H1 (cell line): Measurements from ENCODE around the gene ASAP3. TPM values are rescaled to one million over a fixed set of nuclear protein-coding genes. Genes with fewer than 3 reads are reported as not detected.

Source experiments
- CTCF ChIA-PET: fragments of 300-600 bp; sonication (Branson Sonifier 250); formaldehyde crosslinking; loops from one replicate; lab custom pipeline; 2021; ENCODE audit not compliant: partially characterized antibody; lab: Charles Lee
- POLR2A ChIA-PET: fragments of 300-600 bp; sonication (Branson Sonifier 250); formaldehyde crosslinking; loops from one replicate; lab custom pipeline; 2021; ENCODE audit warnings: inconsistent platforms; ENCODE audit not compliant: partially characterized antibody; lab: Charles Lee
- DNase-seq, 2 experiments: peaks; one replicate each; pipeline versions ENCODE4 v3.0.0 to v3.0.0-alpha.2; 2010 to 2022; ENCODE audit warnings: low spot score in 2 of 2, low read depth in 1 of 2, mixed read lengths in 1 of 2
- FAIRE-seq: peaks from 2 replicates; lab custom pipeline; 2011; peaks lifted over from hg19 to GRCh38; lab: Jason Lieb, UNC
- H2AFZ ChIP-seq: 2 replicates; pipeline ENCODE4 v1.8.1; 2012; ENCODE audit warnings: low read length, inconsistent platforms
- H2AK5ac ChIP-seq: 2 replicates; pipeline ENCODE4 v1.6.1; 2013; ENCODE audit warnings: low read depth, low read length
- H2BK120ac ChIP-seq: replicated peaks from 2 replicates; pipeline ENCODE3; 2013; ENCODE audit warnings: low read depth, low read length, inconsistent platforms
- H2BK12ac ChIP-seq: 2 replicates; pipeline ENCODE4 v1.6.1; 2013; ENCODE audit warnings: low read depth, low read length
- H2BK15ac ChIP-seq: 2 replicates; pipeline ENCODE4 v1.6.1; 2013; ENCODE audit warnings: low read length
- H2BK20ac ChIP-seq: 2 replicates; pipeline ENCODE4 v1.6.1; 2013; ENCODE audit warnings: low read length
- H2BK5ac ChIP-seq: 2 replicates; pipeline ENCODE4 v1.6.1; 2013; ENCODE audit warnings: low read depth, low read length
- H3K14ac ChIP-seq: 2 replicates; pipeline ENCODE4 v1.6.1; 2013; ENCODE audit warnings: inconsistent platforms; ENCODE audit not compliant: insufficient read length
- H3K18ac ChIP-seq: 2 replicates; pipeline ENCODE4 v1.6.1; 2013; ENCODE audit warnings: low read length; ENCODE audit errors: extremely low read depth
- H3K23ac ChIP-seq: 2 replicates; pipeline ENCODE4 v1.6.1; 2013; ENCODE audit warnings: inconsistent platforms; ENCODE audit not compliant: insufficient read length
- H3K23me2 ChIP-seq: 2 replicates; pipeline ENCODE4 v1.6.1; 2013; ENCODE audit warnings: low read depth, low read length
- H3K27ac ChIP-seq: 2 replicates; pipeline ENCODE4 v1.6.1; 2011; ENCODE audit warnings: low read depth, low read length, inconsistent platforms
- H3K27me3 ChIP-seq, 4 experiments: replicated peaks in 1 of 4; 1 replicate in 1 of 4; 2 replicates in 3 of 4; pipeline versions ENCODE4 v1.6.1 to v1.8.1; 2011 to 2013; ENCODE audit warnings: low read length in 3 of 4, mild to moderate bottlenecking in 3 of 4, inconsistent platforms in 2 of 4, mixed read lengths in 2 of 4, moderate library complexity in 1 of 4; ENCODE audit not compliant: control insufficient read depth in 3 of 4, insufficient read depth in 3 of 4; ENCODE audit errors: extremely low read depth in 1 of 4
- H3K36me3 ChIP-seq, 4 experiments: 2 replicates each; pipeline versions ENCODE4 v1.6.1 to v1.8.1; 2011 to 2013; ENCODE audit warnings: mild to moderate bottlenecking in 4 of 4, low read length in 3 of 4, moderate library complexity in 2 of 4, control low read depth in 1 of 4, inconsistent platforms in 1 of 4; ENCODE audit not compliant: insufficient read depth in 4 of 4, control insufficient read depth in 2 of 4
- H3K4ac ChIP-seq: replicated peaks from 2 replicates; pipeline ENCODE3; 2013; ENCODE audit warnings: low read length, low read depth, mixed read lengths, inconsistent platforms; ENCODE audit not compliant: insufficient read length
- H3K4me1 ChIP-seq, 4 experiments: replicated peaks in 1 of 4; 1 replicate in 1 of 4; 2 replicates in 3 of 4; pipeline versions ENCODE4 v1.6.1 to v1.8.1; 2011 to 2013; ENCODE audit warnings: low read length in 3 of 4, inconsistent platforms in 2 of 4, mixed read lengths in 1 of 4; ENCODE audit not compliant: insufficient read depth in 4 of 4, control insufficient read depth in 3 of 4
- H3K4me2 ChIP-seq, 2 experiments: 2 replicates each; pipeline versions ENCODE4 v1.6.1 to v1.8.1; 2011 to 2013; ENCODE audit warnings: low read depth in 2 of 2, low read length in 2 of 2, control low read depth in 1 of 2, inconsistent platforms in 1 of 2, mild to moderate bottlenecking in 1 of 2; ENCODE audit not compliant: insufficient read depth in 1 of 2
- H3K4me3 ChIP-seq, 4 experiments: fragments of 200-600, 300-600 bp in 1 of 4; sonication (generic), shearing (Covaris generic), sonication (Bioruptor Twin) in 1 of 4; 2 replicates each; pipeline versions ENCODE4 v1.5.1 to v1.8.1; 2011 to 2016; ENCODE audit warnings: low read length in 4 of 4, low read depth in 3 of 4, control low read depth in 2 of 4, inconsistent platforms in 2 of 4, mild to moderate bottlenecking in 2 of 4, mixed read lengths in 1 of 4, moderate library complexity in 1 of 4; ENCODE audit not compliant: insufficient read depth in 2 of 4; ENCODE audit errors: extremely low read depth in 1 of 4
- H3K56ac ChIP-seq: replicated peaks from 2 replicates; pipeline ENCODE3; 2013; ENCODE audit warnings: low read depth, mild to moderate bottlenecking, mixed read lengths, low read length, inconsistent platforms; ENCODE audit not compliant: insufficient read length
- H3K79me1 ChIP-seq: 2 replicates; pipeline ENCODE4 v1.6.1; 2013; ENCODE audit warnings: low read depth, low read length, control low read depth
- H3K79me2 ChIP-seq, 2 experiments: 2 replicates each; pipeline versions ENCODE4 v1.6.1 to v1.8.1; 2012 to 2013; ENCODE audit warnings: low read length in 2 of 2, mild to moderate bottlenecking in 2 of 2, inconsistent platforms in 1 of 2; ENCODE audit not compliant: insufficient read depth in 2 of 2, control insufficient read depth in 1 of 2
- H3K9ac ChIP-seq, 4 experiments: replicated peaks in 1 of 4; 1 replicate in 1 of 4; 2 replicates in 3 of 4; pipeline versions ENCODE4 v1.6.1 to v1.8.1; 2011 to 2013; ENCODE audit warnings: low read depth in 3 of 4, low read length in 3 of 4, control low read depth in 2 of 4, mild to moderate bottlenecking in 2 of 4, moderate library complexity in 2 of 4, inconsistent platforms in 1 of 4; ENCODE audit errors: extremely low read depth in 1 of 4
- H3K9me3 ChIP-seq, 2 experiments: 2 replicates each; pipeline versions ENCODE4 v1.6.1 to v1.8.1; 2012 to 2013; ENCODE audit warnings: mild to moderate bottlenecking in 2 of 2, moderate library complexity in 2 of 2, control low read depth in 1 of 2, inconsistent platforms in 1 of 2, low read depth in 1 of 2, low read length in 1 of 2, mixed read lengths in 1 of 2; ENCODE audit not compliant: insufficient read depth in 2 of 2
- H4K20me1 ChIP-seq, 2 experiments: replicated peaks in 1 of 2; 2 replicates each; pipeline versions ENCODE3 to v1.8.1; 2011 to 2013; ENCODE audit warnings: inconsistent platforms in 2 of 2, low read length in 2 of 2, mild to moderate bottlenecking in 1 of 2; ENCODE audit not compliant: insufficient read depth in 2 of 2, control insufficient read depth in 1 of 2
- H4K5ac ChIP-seq: 2 replicates; pipeline ENCODE4 v1.6.1; 2013; ENCODE audit warnings: low read length, low read depth, mixed read lengths, inconsistent platforms; ENCODE audit not compliant: insufficient read length
- H4K8ac ChIP-seq: 2 replicates; pipeline ENCODE4 v1.8.0; 2013; ENCODE audit warnings: mild to moderate bottlenecking, moderate library complexity, low read length, inconsistent platforms; ENCODE audit not compliant: insufficient read depth; ENCODE audit errors: extremely low read depth
- H4K91ac ChIP-seq: replicated peaks from 2 replicates; pipeline ENCODE3; 2013; ENCODE audit warnings: low read length, mixed read lengths, inconsistent platforms; ENCODE audit not compliant: insufficient read length
- CEBPB ChIP-seq: IDR thresholded peaks from 2 replicates; pipeline ENCODE4 v1.6.1; 2012; ENCODE audit warnings: low read depth, low read length
- E2F6 ChIP-seq: IDR thresholded peaks from 2 replicates; pipeline ENCODE4 v1.6.1; 2012; ENCODE audit warnings: inconsistent platforms
- GTF2F1 ChIP-seq: IDR thresholded peaks from 2 replicates; pipeline ENCODE4 v1.6.1; 2012; ENCODE audit warnings: low read depth, low read length, improper control_type of control experiment, borderline replicate concordance
- PHF8 ChIP-seq: fragments of 200-600 bp; sonication (generic); conservative IDR thresholded peaks from 2 replicates; pipeline ENCODE4 v1.7.1; 2012; ENCODE audit warnings: low read depth, mild to moderate bottlenecking, inconsistent platforms, low read length, moderate library complexity
- RFX5 ChIP-seq: IDR thresholded peaks from 2 replicates; pipeline ENCODE4 v1.6.1; 2011; ENCODE audit warnings: low read depth, low read length, improper control_type of control experiment, borderline replicate concordance
- RXRA ChIP-seq: IDR thresholded peaks from 2 replicates; pipeline ENCODE4 v1.6.1; 2011; ENCODE audit warnings: low read depth, mild to moderate bottlenecking, low read length, moderate library complexity; ENCODE audit not compliant: insufficient read depth
- SIX5 ChIP-seq: IDR thresholded peaks from 2 replicates; pipeline ENCODE4 v1.6.1; 2011; ENCODE audit warnings: mild to moderate bottlenecking, low read depth, low read length
- SP2 ChIP-seq: IDR thresholded peaks from 2 replicates; pipeline ENCODE4 v1.6.1; 2012; ENCODE audit warnings: mild to moderate bottlenecking, low read length, inconsistent platforms
- TBP ChIP-seq: IDR thresholded peaks from 2 replicates; pipeline ENCODE4 v1.6.1; 2011; ENCODE audit warnings: low read depth, low read length, improper control_type of control experiment
- YY1 ChIP-seq: IDR thresholded peaks from 2 replicates; pipeline ENCODE4 v1.6.1; 2011; ENCODE audit warnings: low read depth, mild to moderate bottlenecking, low read length
- WGBS, 2 experiments: shearing (Covaris generic) in 1 of 2; methylation state at CpG; one replicate each; pipeline versions ENCODE4 v1.1.6 to v1.1.7; 2013 to 2015; ENCODE audit warnings: low lambda C conversion rate in 2 of 2, mixed read lengths in 2 of 2, inconsistent platforms in 1 of 2, low coverage in 1 of 2, missing lambda C conversion rate in 1 of 2; ENCODE audit not compliant: insufficient replicate concordance in 2 of 2, insufficient coverage in 1 of 2, insufficient read length in 1 of 2; ENCODE audit errors: extremely low coverage in 1 of 2, missing lambda C conversion rate in 1 of 2; 5-methylcytosine and 5-hydroxymethylcytosine counted together
- polyA plus RNA-seq, 7 experiments: library from polyadenylated mRNA; depleted of rRNA in 3 of 7; stranded (reverse) in 5 of 7; unstranded in 2 of 7; fragments of >200 nt in 5 of 7; fragments of 200-250 nt in 2 of 7; gene quantifications; 1 replicate in 5 of 7; 2 replicates in 1 of 7; 4 replicates in 1 of 7; pipeline versions ENCODE4 v1.2.1 to v1.2.3, GENCODE V29; 2011 to 2013; ENCODE audit warnings: missing spikeins in 2 of 7, mixed read lengths in 2 of 7
- total RNA-seq: library from RNA; stranded (reverse); fragmentation: NEBNext Ultra II Directional; extraction: Animal tissue kit (Norgen Biotek cat#: 25700); gene quantifications from 2 replicates; pipeline ENCODE4 v1.2.1, GENCODE V29; 2021

ASAP3 gene
- total and polyA plus RNA-seq, 2 of the 8 experiments (the other 6 are each of a cell fraction or from before 2014, with no cell fraction given) = 53.1 to 58.0 TPM

DNA sequence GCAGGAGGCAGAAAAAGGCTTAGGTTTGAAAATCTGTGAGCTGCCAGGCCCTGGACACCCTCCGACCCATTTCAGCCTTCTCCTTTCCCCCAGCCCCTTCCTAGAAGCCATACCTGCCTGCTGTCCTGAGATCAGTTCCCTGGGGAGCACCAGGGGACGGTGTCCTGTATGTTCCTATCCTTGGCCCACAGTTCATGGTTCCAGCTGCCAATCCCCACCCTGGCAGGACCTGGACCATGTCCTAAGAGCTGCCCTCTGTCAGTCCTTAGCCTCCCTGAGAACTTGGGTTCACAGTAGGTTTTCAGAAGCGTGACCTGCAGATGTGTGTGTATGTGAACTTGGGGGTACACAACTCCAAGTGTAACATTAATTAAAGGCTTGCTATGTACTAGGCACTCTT lies 63.2 kb downstream of the ASAP3 start:
- FAIRE-seq = no peak
- POLR2A ChIA-PET = interaction anchor here (0.6 to 1.7 kb wide), 2 partner anchors 9 to 87 kb away, joined by 4 to 5 read pairs; no protein-coding TSS in a partner anchor
- H2BK12ac ChIP-seq = no peak overlapping the region

More for the DNA sequence above, 63.2 kb downstream of the ASAP3 start:
- no peak overlapping the region for H3K4ac ChIP-seq
- H3K9me3 ChIP-seq = no peaks in the 10 kb centered on the region; a peak in 1 of 4 replicates
- peaks cover 14 to 22% of the 10 kb centered on the region in 2 experiments for H4K20me1 ChIP-seq
- H3K4me3 ChIP-seq = no peak overlapping the region
- 88% methylated on average over 3 of the region's 3 CpGs; no CpG with 5 or more reads in 1 of the 2 experiments for WGBS, 2 experiments
- no peak overlapping the region for H3K9ac ChIP-seq
- no peaks in the 10 kb centered on the region for H3K36me3 ChIP-seq
- no peak overlapping the region for H2BK20ac ChIP-seq
- H3K27me3 ChIP-seq = peaks cover 81 to 98% (median 94%) of the 10 kb centered on the region in 4 experiments
- H2BK15ac ChIP-seq = no peak overlapping the region
- no peak overlapping the region for H3K23ac ChIP-seq
- no peak overlapping the region for H2BK5ac ChIP-seq
- DNase-seq = no peak
- H3K27ac ChIP-seq = no peak overlapping the region
- H3K18ac ChIP-seq = no peak overlapping the region
- H4K5ac ChIP-seq = no peak overlapping the region
- H4K91ac ChIP-seq = no peak overlapping the region
- H3K4me1 ChIP-seq = peaks cover 1 to 11% (median 3%) of the 10 kb centered on the region in 4 experiments; a peak in 6 of 7 replicates
- H2AK5ac ChIP-seq = no peak overlapping the region
- CTCF ChIA-PET = interaction anchor here (0.6 to 3.4 kb wide), 3 partner anchors 11 to 200 kb away, joined by 3 to 29 read pairs (median 15); no protein-coding TSS in a partner anchor
- H3K79me1 ChIP-seq = 0 out of 2 replicates have a peak, but pooled peaks cover 3% of the 10 kb centered on the region
- H4K8ac ChIP-seq = no peak overlapping the region
- H2BK120ac ChIP-seq = no peak overlapping the region
- no peaks in the 10 kb centered on the region for H3K79me2 ChIP-seq
- H3K4me2 ChIP-seq = no peak overlapping the region
- no peak overlapping the region for H3K14ac ChIP-seq
- no peak for TF ChIP-seq TBP
- TF ChIP-seq RXRA = no peak
- TF ChIP-seq PHF8 = no peak
- TF ChIP-seq RFX5 = no peak
- TF ChIP-seq CEBPB = no peak
- TF ChIP-seq GTF2F1 = no peak
- TF ChIP-seq SP2 = no peak
- TF ChIP-seq SIX5 = no peak
- no peak for TF ChIP-seq YY1
- no peak for TF ChIP-seq E2F6
- H3K23me2 ChIP-seq = peaks cover 6% of the 10 kb centered on the region; the same call in 1 of the 2 replicates
- H2AFZ ChIP-seq = no peak overlapping the region
- H3K56ac ChIP-seq = no peak overlapping the region
